ENCODE measurements around the gene LRRC14B. TPM values are rescaled to one million over a fixed set of nuclear protein-coding genes. Genes with fewer than 3 reads are reported as not detected.

LRRC14B gene
- total and polyA plus RNA-seq, 2 of the 13 experiments (the other 11 are each of a cell fraction or from before 2014, with no cell fraction given), result not detected

DNA sequence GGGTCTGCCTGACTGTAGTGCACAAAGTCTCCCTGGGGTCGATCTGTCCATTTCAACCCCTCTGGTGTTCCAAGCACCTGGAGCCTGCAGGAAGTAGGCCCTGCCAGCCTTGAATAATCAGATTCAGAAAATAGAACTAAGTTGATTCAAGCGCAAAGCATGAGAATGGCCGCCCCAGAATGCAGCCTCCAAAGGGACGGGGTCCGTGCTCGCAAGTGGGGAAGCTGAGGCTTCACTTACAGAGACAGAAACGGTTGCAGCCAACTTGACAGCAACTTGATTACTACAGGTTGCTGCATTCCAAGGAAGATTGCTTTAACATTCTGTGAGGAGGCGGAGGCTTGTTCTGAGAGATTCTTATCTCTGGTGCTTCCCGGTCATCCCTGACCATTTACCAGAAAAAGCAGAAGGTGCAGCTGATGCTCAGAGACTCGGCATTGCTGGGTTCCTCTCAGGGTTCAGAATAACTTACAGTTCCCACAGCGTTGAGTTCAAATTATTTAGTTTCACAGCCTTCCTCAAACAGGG lies 14.9 kb upstream of the LRRC14B start (continued):
- TF ChIP-seq, protein P1, sequence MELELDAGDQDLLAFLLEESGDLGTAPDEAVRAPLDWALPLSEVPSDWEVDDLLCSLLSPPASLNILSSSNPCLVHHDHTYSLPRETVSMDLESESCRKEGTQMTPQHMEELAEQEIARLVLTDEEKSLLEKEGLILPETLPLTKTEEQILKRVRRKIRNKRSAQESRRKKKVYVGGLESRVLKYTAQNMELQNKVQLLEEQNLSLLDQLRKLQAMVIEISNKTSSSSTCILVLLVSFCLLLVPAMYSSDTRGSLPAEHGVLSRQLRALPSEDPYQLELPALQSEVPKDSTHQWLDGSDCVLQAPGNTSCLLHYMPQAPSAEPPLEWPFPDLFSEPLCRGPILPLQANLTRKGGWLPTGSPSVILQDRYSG (CRISPR knock-in tag; IDR thresholded peaks at IDR 0.05), result no peak

DNA sequence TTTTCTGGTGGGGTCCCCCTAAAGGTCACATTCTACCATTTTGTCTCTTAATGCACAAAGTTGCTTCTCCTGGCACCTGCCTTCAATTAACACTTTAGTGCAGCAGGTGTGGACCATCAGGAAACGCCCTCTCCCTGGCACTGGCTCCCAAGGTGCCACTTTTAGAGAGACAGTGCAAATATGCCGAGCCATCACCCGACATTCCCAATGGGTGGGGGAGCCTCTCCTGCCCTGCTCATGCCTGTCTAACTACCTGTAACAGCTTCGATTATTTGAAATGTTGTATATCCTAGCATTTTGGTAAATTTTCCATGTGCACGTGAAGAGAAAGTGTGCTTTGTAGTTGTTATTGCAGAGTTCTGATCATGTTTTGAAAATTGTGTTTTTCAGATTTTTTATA lies 13.2 kb upstream of the LRRC14B start:
- H3K9ac ChIP-seq (ENCODE audit: insufficient read depth, low read depth, low read length), result no peak overlapping the region
- no peak for DNase-seq (ENCODE audit: low spot score)
- no peaks in the 10 kb centered on the region for H3K36me3 ChIP-seq (replicated peaks in 1 of 2; ENCODE audit: control insufficient read depth in 1 of 2, insufficient read depth in 2 of 2, low read length in 2 of 2)
- ChIA-PET CTCF (ENCODE audit: low intra/inter-chr PET ratio, low total read pairs) (no interaction called here), POLR2A (no interaction called here)
- 17% methylated on average over 3 of the region's 5 CpGs for WGBS (ENCODE audit: low lambda C conversion rate)
- H3K79me2 ChIP-seq (ENCODE audit: insufficient read depth, low read length), result no peaks in the 10 kb centered on the region
- no TSS peak for BruUV-seq (replicated peaks)
- no peak overlapping the region for H3K4me3 ChIP-seq (replicated peaks in 1 of 3; ENCODE audit: insufficient read depth in 1 of 3, low read depth in 2 of 3, low read length in 3 of 3)
- TF ChIP-seq, protein P2, sequence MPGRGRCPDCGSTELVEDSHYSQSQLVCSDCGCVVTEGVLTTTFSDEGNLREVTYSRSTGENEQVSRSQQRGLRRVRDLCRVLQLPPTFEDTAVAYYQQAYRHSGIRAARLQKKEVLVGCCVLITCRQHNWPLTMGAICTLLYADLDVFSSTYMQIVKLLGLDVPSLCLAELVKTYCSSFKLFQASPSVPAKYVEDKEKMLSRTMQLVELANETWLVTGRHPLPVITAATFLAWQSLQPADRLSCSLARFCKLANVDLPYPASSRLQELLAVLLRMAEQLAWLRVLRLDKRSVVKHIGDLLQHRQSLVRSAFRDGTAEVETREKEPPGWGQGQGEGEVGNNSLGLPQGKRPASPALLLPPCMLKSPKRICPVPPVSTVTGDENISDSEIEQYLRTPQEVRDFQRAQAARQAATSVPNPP (CRISPR knock-in tag; IDR thresholded peaks at IDR 0.05), result no peak
- TF ChIP-seq, protein P3, sequence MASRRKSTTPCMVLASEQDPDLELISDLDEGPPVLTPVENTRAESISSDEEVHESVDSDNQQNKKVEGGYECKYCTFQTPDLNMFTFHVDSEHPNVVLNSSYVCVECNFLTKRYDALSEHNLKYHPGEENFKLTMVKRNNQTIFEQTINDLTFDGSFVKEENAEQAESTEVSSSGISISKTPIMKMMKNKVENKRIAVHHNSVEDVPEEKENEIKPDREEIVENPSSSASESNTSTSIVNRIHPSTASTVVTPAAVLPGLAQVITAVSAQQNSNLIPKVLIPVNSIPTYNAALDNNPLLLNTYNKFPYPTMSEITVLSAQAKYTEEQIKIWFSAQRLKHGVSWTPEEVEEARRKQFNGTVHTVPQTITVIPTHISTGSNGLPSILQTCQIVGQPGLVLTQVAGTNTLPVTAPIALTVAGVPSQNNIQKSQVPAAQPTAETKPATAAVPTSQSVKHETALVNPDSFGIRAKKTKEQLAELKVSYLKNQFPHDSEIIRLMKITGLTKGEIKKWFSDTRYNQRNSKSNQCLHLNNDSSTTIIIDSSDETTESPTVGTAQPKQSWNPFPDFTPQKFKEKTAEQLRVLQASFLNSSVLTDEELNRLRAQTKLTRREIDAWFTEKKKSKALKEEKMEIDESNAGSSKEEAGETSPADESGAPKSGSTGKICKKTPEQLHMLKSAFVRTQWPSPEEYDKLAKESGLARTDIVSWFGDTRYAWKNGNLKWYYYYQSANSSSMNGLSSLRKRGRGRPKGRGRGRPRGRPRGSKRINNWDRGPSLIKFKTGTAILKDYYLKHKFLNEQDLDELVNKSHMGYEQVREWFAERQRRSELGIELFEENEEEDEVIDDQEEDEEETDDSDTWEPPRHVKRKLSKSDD (CRISPR knock-in tag; IDR thresholded peaks at IDR 0.05; ENCODE audit: low read depth), result no peak
- TF ChIP-seq MATR3 (CRISPR knock-in tag; IDR thresholded peaks at IDR 0.05), result no peak
- no peak for TF ChIP-seq ZNF891 (CRISPR knock-in tag; IDR thresholded peaks at IDR 0.05)
- TF ChIP-seq TEAD2 (CRISPR knock-in tag; IDR thresholded peaks at IDR 0.05), result no peak
- no peak for TF ChIP-seq POLR2G (IDR thresholded peaks at IDR 0.05; ENCODE audit: low read depth, low read length)
- TF ChIP-seq NFYC (CRISPR knock-in tag; IDR thresholded peaks at IDR 0.05), result no peak
- TF ChIP-seq ZNF180 (CRISPR knock-in tag; IDR thresholded peaks at IDR 0.05; ENCODE audit: borderline replicate concordance, low read depth), result no peak
- TF ChIP-seq RARG (CRISPR knock-in tag; IDR thresholded peaks at IDR 0.05; ENCODE audit: low read depth), result no peak
- TF ChIP-seq ZNF3 (CRISPR knock-in tag; IDR thresholded peaks at IDR 0.05), result no peak
- no peak for TF ChIP-seq ELF3 (CRISPR knock-in tag; IDR thresholded peaks at IDR 0.05)
- TF ChIP-seq CHCHD3 (CRISPR knock-in tag; IDR thresholded peaks at IDR 0.05), result no peak
- TF ChIP-seq, protein P4, sequence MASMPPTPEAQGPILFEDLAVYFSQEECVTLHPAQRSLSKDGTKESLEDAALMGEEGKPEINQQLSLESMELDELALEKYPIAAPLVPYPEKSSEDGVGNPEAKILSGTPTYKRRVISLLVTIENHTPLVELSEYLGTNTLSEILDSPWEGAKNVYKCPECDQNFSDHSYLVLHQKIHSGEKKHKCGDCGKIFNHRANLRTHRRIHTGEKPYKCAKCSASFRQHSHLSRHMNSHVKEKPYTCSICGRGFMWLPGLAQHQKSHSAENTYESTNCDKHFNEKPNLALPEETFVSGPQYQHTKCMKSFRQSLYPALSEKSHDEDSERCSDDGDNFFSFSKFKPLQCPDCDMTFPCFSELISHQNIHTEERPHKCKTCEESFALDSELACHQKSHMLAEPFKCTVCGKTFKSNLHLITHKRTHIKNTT (CRISPR knock-in tag; IDR thresholded peaks at IDR 0.05), result no peak
- TF ChIP-seq ZNF263 (CRISPR knock-in tag; IDR thresholded peaks at IDR 0.05), result no peak
- no peak for TF ChIP-seq ZBTB8A (CRISPR knock-in tag; IDR thresholded peaks at IDR 0.05; ENCODE audit: borderline replicate concordance, low read depth)
- no peak for TF ChIP-seq KAT2B (IDR thresholded peaks at IDR 0.05; ENCODE audit: borderline replicate concordance, low read depth, low read length)
- TF ChIP-seq ZNF264 (CRISPR knock-in tag; IDR thresholded peaks at IDR 0.05), result no peak
- no peak for TF ChIP-seq ZNF567 (CRISPR knock-in tag; IDR thresholded peaks at IDR 0.05; ENCODE audit: borderline replicate concordance)
- TF ChIP-seq ZFAT (CRISPR knock-in tag; conservative IDR thresholded peaks at IDR 0.05), result no peak
- peaks cover 3 to 52% of the 10 kb centered on the region in 2 experiments for H3K27me3 ChIP-seq (ENCODE audit: control insufficient read depth in 1 of 2, insufficient read depth in 2 of 2, low read length in 2 of 2)
- intact Hi-C loops (cut with micrococcal nuclease; ENCODE audit: unreplicated experiment) (no loop called here), in situ Hi-C loops (cut with HindIII; ENCODE audit: extremely low pct_ligation_motif_present, low pct_unique_long_range_greater_than_20kb) (no loop called here)
- no peak overlapping the region for H2AFZ ChIP-seq (ENCODE audit: low read length)
- H4K20me1 ChIP-seq (ENCODE audit: insufficient read depth, low read length), result no peaks in the 10 kb centered on the region
- FAIRE-seq, result no peak
- no peak overlapping the region for H3K4me2 ChIP-seq (ENCODE audit: low read depth, low read length)
- no peaks in the 10 kb centered on the region for H3K4me1 ChIP-seq (ENCODE audit: insufficient read depth, low read length)
- no peaks in the 10 kb centered on the region for H3K9me3 ChIP-seq (ENCODE audit: low read length)
- H3K27ac ChIP-seq (ENCODE audit: extremely low read length, insufficient read depth, low read length), result no peak overlapping the region
- ATAC-seq, result no peak
